IPS-18a (cell line): ENCODE measurements around the gene UNC119.
"Not testable (repeated sequence)": the region's sequence is repeated elsewhere in the genome, so short reads cannot be mapped to it uniquely, and the experiment has no call there.

Experiments
- H3K27ac ChIP-seq: one replicate; pipeline ENCODE4 v1.5.1; 2013; ENCODE audit warnings: low read length
- H3K27me3 ChIP-seq: one replicate; pipeline ENCODE4 v1.6.1; 2013; ENCODE audit warnings: mild to moderate bottlenecking, low read length; ENCODE audit not compliant: control insufficient read depth, insufficient read depth
- H3K36me3 ChIP-seq: one replicate; pipeline ENCODE4 v1.6.1; 2013; ENCODE audit warnings: low read depth, low read length; ENCODE audit not compliant: control insufficient read depth
- H3K4me1 ChIP-seq: one replicate; pipeline ENCODE4 v1.6.1; 2013; ENCODE audit warnings: low read depth, low read length; ENCODE audit not compliant: control insufficient read depth
- H3K4me3 ChIP-seq: one replicate; pipeline ENCODE4 v1.5.1; 2013; ENCODE audit warnings: low read length
- H3K9ac ChIP-seq: one replicate; pipeline ENCODE4 v1.6.1; 2013; ENCODE audit warnings: mild to moderate bottlenecking, low read length, moderate library complexity
- H3K9me3 ChIP-seq: one replicate; pipeline ENCODE4 v1.6.1; 2013; ENCODE audit warnings: low read depth, low read length; ENCODE audit not compliant: control insufficient read depth

UNC119 gene

DNA sequence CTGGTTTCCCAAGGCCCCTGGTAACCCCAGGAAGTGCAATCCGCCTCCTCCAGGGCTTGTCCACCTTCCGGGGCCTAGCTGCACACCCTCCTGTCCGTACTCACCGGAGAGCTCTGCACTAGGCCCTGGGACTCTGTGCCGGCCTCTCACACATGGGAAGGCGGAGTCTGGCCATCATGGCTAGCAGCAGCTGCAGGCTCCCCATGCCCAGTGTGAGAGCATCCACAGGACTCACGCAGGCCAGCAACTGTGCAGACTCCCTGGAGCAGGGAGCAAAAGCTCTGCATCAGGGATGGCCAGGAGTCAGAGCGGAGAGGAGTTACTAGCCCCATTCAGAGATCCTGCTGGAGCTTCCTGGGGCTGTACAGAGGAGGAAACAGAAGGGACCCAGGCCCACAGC, 26.0 kb downstream of the UNC119 start:
- no peak overlapping the region for H3K9ac ChIP-seq
- H3K27ac ChIP-seq: no peak overlapping the region
- no peak overlapping the region for H3K4me3 ChIP-seq
- H3K27me3 ChIP-seq: no peaks in the 10 kb centered on the region
- no peaks in the 10 kb centered on the region for H3K9me3 ChIP-seq
- H3K4me1 ChIP-seq: no peaks in the 10 kb centered on the region
- no peaks in the 10 kb centered on the region for H3K36me3 ChIP-seq

DNA sequence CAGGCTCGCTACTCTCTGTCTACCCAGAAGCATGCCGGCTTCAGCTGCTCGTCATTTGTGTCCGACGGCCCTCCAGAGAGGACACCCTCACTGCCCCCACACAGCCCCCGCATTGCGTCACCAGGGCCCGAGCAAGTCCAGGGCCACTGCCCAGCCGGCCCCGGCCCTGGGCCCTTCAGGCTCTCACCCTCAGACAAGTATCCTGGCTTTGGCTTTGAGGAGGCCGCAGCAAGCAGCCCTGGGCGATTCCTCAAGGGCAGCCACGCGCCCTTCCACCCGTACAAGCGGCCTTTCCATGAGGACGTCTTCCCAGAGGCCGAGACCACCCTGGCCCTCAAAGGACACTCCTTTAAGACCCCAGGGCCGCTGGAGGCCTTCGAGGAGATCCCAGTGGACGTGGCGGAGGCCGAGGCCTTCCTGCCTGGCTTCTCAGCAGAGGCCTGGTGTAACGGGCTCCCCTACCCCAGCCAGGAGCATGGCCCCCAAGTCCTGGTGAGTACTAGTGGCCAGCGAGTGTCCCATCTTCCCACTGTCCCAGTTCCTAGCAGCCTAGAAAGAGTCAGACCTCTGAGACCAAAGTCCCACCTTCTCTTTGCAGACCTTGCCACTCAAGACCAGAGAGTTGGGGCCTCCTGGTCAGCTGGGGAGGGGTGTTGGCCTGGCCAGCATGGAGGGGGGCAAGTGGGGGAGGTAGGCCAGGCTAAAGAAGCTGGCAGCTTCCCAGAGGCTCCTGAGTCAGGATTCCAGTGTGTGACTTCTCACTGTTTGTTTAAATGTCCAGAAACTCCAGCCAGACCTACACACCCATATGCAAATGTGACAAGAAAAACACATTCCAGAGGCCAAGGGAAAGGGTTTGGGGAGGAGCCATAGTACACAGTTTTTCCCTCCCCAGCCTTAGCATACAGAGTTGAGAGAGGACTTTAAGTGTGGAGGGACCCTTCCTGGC, 27.7 kb downstream of the UNC119 start:
- no peak overlapping the region for H3K27ac ChIP-seq
- no peaks in the 10 kb centered on the region for H3K4me1 ChIP-seq
- H3K27me3 ChIP-seq: no peaks in the 10 kb centered on the region
- no peaks in the 10 kb centered on the region for H3K9me3 ChIP-seq
- H3K36me3 ChIP-seq: no peaks in the 10 kb centered on the region
- no peak overlapping the region for H3K4me3 ChIP-seq
- H3K9ac ChIP-seq: no peak overlapping the region

DNA sequence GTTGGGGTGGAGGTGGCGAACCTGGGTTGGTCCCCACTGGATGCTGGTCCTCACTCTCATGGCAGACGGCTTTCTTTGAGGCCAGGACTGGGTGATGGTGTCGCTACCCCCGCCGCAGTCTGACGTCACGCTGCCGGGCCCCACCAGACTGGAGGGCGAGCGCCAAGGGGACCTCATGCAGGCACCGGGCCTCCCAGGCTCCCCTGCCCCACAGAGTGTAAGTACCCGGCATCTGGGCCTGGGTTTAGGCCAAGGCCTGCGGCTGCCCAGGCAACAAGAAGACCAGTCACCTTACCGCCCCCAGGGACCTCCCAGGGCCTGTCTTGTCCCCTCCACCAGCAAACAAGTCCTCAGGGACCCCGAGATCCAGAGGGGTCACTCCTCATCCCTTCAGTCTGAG, 28.5 kb downstream of the UNC119 start:
- H3K27ac ChIP-seq: no peak overlapping the region
- no peak overlapping the region for H3K4me3 ChIP-seq
- no peak overlapping the region for H3K9ac ChIP-seq

GRCh38 chr17:28523186-28523585, 29.2 kb downstream of the UNC119 start:
- Histone ChIP-seq H3K27me3 (no peaks in the 10 kb centered on the region), H3K4me3 (no peak overlapping the region), H3K36me3 (no peaks in the 10 kb centered on the region), H3K4me1 (no peaks in the 10 kb centered on the region), H3K9ac (no peak overlapping the region), H3K9me3 (no peaks in the 10 kb centered on the region), H3K27ac (no peak overlapping the region)

More for the DNA sequence above, 28.5 kb downstream of the UNC119 start:
- Histone ChIP-seq H3K27me3 (no peaks in the 10 kb centered on the region), H3K4me1 (no peaks in the 10 kb centered on the region), H3K9me3 (no peaks in the 10 kb centered on the region), H3K36me3 (no peaks in the 10 kb centered on the region)

DNA sequence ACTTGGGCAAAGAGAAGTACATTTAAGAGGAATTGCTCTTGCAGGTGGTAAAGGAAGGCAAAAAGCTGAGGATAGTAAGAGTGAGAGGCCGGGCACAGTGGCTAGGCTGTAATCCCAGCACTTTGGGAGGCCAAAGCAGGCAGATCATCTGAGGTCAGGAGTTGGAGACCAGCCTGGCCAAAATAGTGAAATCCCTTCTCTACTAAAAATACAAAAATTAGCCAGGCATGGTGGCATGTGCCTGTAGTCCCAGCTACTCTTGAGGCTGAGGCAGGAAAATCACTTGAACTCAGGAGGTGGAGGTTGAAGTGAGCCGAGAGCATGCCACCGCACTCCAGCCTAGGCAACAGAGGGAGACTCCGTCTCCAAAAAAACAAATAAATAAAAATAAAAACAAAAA, 30.1 kb downstream of the UNC119 start:
- not testable (repeated sequence) for H3K9ac ChIP-seq, H3K4me3 ChIP-seq, H3K27me3 ChIP-seq, H3K4me1 ChIP-seq, H3K36me3 ChIP-seq, H3K27ac ChIP-seq, H3K9me3 ChIP-seq

DNA sequence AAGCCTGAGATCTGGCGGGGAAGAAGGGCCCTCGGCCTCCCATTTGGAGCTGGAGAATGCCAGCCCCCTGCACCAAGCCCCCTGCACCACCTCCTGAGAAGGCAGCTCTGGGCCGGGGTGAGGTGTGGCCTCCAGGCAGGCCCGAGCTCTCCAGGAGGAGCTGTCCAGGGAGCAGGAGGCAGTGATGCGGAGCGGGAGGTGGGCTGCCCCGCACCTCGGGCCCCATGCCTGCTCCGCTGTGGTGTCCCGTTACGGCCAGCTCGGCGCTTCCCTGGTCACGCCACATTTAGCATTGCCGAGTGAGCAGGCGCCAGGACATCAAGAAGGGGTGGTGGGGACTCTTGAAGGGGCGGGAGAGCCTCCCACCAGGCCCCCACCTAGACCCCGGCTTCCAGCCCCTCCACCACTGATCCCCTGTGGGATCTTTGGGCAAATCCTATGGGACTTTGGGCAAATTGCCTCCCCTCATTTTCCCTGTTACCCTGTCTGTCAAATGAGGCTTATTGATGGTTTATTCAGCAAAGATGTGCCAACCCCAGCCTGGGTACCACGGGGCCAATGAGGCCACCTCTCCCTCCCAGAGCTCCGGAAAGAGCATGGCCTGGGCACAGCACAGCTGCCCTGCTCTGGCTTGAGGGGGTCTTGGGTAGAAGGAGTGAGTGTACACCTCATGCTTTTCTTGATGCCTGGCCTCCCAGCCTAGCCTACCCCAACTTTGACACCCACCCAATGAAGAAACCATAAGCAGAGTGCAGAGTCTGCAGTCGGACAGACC, 30.9 kb downstream of the UNC119 start:
- Histone ChIP-seq H3K9me3 (no peaks in the 10 kb centered on the region), H3K4me3 (no peak overlapping the region), H3K36me3 (no peaks in the 10 kb centered on the region), H3K9ac (no peak overlapping the region), H3K27me3 (no peaks in the 10 kb centered on the region), H3K27ac (no peak overlapping the region), H3K4me1 (no peaks in the 10 kb centered on the region)

DNA sequence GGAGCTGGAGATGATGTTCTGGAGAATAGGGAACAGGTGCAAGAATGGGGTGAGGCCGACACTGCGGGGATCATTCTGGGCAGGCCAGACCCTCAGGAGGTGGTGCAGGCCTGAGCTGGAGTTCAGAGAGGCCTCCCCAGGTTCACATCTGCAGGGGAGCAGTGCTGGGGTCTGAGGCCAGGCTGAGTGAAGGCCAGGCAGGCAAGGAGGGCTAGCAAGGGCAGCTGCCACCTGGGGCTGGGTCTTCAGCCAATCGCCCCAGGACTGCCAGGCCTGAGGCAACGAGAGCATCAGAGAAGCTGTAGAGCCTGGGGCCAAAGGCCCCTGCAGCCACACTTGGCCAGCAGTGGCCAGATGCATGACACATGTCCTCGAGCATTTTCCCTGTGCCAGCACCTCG, 31.7 kb downstream of the UNC119 start:
- Histone ChIP-seq H3K27ac (no peak overlapping the region), H3K36me3 (no peaks in the 10 kb centered on the region), H3K27me3 (no peaks in the 10 kb centered on the region), H3K4me1 (no peaks in the 10 kb centered on the region), H3K9me3 (no peaks in the 10 kb centered on the region), H3K4me3 (no peak overlapping the region), H3K9ac (no peak overlapping the region)

GRCh38 chr17:28519236-28519635, 33.2 kb downstream of the UNC119 start:
- no peaks in the 10 kb centered on the region for H3K27me3 ChIP-seq

GRCh38 chr17:28518578-28518977, 33.8 kb downstream of the UNC119 start:
- Histone ChIP-seq H3K9ac (no peak overlapping the region), H3K4me1 (no peaks in the 10 kb centered on the region), H3K27ac (no peak overlapping the region), H3K9me3 (no peaks in the 10 kb centered on the region), H3K36me3 (no peaks in the 10 kb centered on the region), H3K4me3 (no peak overlapping the region), H3K27me3 (no peaks in the 10 kb centered on the region)

More at GRCh38 chr17:28519236-28519635, 33.2 kb downstream of the UNC119 start:
- no peaks in the 10 kb centered on the region for H3K4me1 ChIP-seq
- no peaks in the 10 kb centered on the region for H3K9me3 ChIP-seq
- no peak overlapping the region for H3K27ac ChIP-seq
- no peak overlapping the region for H3K9ac ChIP-seq
- no peak overlapping the region for H3K4me3 ChIP-seq
- H3K36me3 ChIP-seq: no peaks in the 10 kb centered on the region

DNA sequence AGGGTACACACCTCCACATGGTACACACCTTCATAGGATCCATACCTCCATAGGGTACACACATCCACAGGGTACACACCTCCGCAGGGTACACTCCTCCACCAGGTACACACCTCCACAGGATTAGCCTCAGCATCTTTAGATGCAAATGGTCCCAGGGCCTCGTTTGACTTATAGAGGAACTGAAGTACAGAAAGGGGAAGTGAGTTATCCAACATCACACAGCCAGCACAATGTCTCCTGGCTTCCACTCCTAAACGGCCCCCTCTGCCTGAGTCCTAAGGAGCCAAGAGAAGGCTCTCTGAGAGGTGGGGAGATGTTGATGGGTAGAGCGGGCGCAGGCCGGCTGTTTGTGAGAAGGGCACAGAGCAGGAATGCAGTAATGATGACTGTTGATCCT, 34.3 kb downstream of the UNC119 start:
- no peak overlapping the region for H3K27ac ChIP-seq
- no peaks in the 10 kb centered on the region for H3K9me3 ChIP-seq
- no peak overlapping the region for H3K9ac ChIP-seq
- H3K4me3 ChIP-seq: no peak overlapping the region
- H3K27me3 ChIP-seq: no peaks in the 10 kb centered on the region
- no peaks in the 10 kb centered on the region for H3K4me1 ChIP-seq
- no peaks in the 10 kb centered on the region for H3K36me3 ChIP-seq

DNA sequence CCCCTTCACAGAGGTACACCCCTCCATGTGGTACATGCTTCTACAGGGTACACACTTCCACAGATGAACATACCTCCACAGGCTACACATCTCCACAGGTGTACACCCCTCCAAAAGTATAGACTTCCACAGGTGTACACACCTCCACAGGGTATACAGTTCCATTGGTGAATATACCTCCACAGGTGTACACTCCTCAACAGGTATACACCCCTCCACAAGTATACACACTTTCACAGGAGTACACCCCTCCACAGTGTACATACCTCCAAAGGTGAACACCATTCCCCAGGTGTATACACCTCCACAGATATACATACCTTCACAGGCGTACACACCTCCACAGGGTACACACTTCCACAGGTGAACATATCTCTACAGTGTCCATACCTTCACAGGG, 36.9 kb downstream of the UNC119 start:
- H3K4me3 ChIP-seq: no peak overlapping the region
- no peaks in the 10 kb centered on the region for H3K27me3 ChIP-seq
- no peaks in the 10 kb centered on the region for H3K36me3 ChIP-seq

More for the DNA sequence above, 36.9 kb downstream of the UNC119 start:
- Histone ChIP-seq H3K9me3 (no peaks in the 10 kb centered on the region), H3K9ac (no peak overlapping the region), H3K27ac (no peak overlapping the region), H3K4me1 (no peaks in the 10 kb centered on the region)
